ENCODE data around the gene LRRC39. TPM values are rescaled to one million over a fixed set of nuclear protein-coding genes. Genes with fewer than 3 reads are reported as not detected.

Gene LRRC39
- total RNA-seq, 1 donor from 2014 or later = 155 TPM

DNA sequence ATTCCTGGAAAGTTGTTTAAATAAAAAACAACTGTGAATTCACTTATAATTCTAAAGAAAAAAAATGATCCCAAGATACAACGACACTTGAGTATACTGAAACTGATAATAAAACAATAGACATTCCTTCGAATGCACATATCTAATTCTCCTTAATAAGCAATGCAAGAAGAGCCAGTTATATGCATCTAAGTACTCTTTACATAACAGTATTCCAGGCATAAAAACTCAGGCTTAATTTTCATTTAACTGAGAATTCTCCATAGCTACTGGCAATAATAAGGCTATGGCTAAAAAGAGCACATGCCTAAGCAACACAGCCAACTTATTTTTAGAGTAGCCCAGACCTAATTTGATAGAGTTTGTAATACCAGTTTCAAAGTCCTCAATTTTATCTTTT, 76.5 kb downstream of the LRRC39 start:
- intact Hi-C loops (cut with DNase I) = no loop called here
- no peak for ATAC-seq

DNA sequence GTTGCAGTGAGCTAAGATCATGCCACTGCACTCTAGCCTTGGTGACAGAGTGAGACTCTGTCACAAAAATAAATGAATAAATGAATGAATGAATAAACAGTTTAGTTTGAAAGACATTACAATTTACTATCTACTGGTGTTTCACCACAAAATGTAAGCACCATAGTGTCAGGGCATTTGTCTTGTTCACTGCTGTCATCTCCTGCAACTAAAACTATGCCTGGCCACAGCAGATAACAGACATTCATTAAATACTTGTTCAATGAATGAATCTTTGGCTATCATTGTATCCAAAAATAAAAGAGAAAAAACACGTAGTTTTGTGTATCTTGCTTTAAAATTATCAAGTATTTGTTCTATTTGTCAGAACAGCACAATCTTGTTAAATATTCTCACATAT, 77.9 kb downstream of the LRRC39 start:
- intact Hi-C loops (cut with DNase I) = no loop called here
- DNase-seq (ENCODE audit: missing footprints) (no peak), ATAC-seq (no peak)

More for the DNA sequence above, 76.5 kb downstream of the LRRC39 start:
- DNase-seq (ENCODE audit: missing footprints) = no peak

Other genes starting within 250 kb of the LRRC39 start
- 9.5 TPM for gene SLC35A3, start 208.3 kb downstream of the LRRC39 start, total RNA-seq
- gene SASS6, start 45.3 kb downstream of the LRRC39 start, total RNA-seq = 2.2 TPM
- gene TRMT13, start 45.1 kb downstream of the LRRC39 start, total RNA-seq = 6.6 TPM
- 30.6 TPM for gene DBT, start 71.6 kb upstream of the LRRC39 start, total RNA-seq
- 46.2 TPM for gene RTCA, start 88.0 kb upstream of the LRRC39 start, total RNA-seq
- gene CDC14A, start 174.2 kb upstream of the LRRC39 start, total RNA-seq = 2.7 TPM